Muscle layer of colon (tissue), 2 donors: ENCODE data around the gene NAIF1.

ENCODE experiments used
- H3K27ac ChIP-seq: one replicate; pipeline ENCODE4 v1.7.0; 2013; ENCODE audit warnings: low read depth, mild to moderate bottlenecking, low read length, moderate library complexity
- H3K27me3 ChIP-seq, 2 donors: one replicate each; pipeline ENCODE4 v1.7.0; 2013; ENCODE audit warnings: low read length in 2 of 2, mild to moderate bottlenecking in 2 of 2; ENCODE audit not compliant: insufficient read depth in 2 of 2, control insufficient read depth in 1 of 2
- H3K36me3 ChIP-seq: one replicate; pipeline ENCODE4 v1.7.0; 2013; ENCODE audit warnings: mild to moderate bottlenecking, low read length; ENCODE audit not compliant: insufficient read depth
- H3K4me1 ChIP-seq: one replicate; pipeline ENCODE4 v1.7.0; 2013; ENCODE audit warnings: mild to moderate bottlenecking, low read length; ENCODE audit not compliant: insufficient read depth
- H3K4me3 ChIP-seq, 2 donors: one replicate each; pipeline ENCODE4 v1.7.0; 2013; ENCODE audit warnings: low read length in 2 of 2, low read depth in 1 of 2, mild to moderate bottlenecking in 1 of 2, moderate library complexity in 1 of 2
- H3K9ac ChIP-seq: one replicate; pipeline ENCODE4 v1.7.0; 2013; ENCODE audit warnings: low read length
- H3K9me3 ChIP-seq: one replicate; pipeline ENCODE4 v1.7.0; 2013; ENCODE audit warnings: mild to moderate bottlenecking, low read length
- donor health status: abdominal sarcoma.
- donor health status: Adenocarcinoma of cecum.

Gene NAIF1

GRCh38 chr9:128107468-128108268 is 40.5 kb upstream of the NAIF1 start:
- Histone ChIP-seq H3K9me3 (no peaks in the 10 kb centered on the region), H3K4me1 (no peaks in the 10 kb centered on the region), H3K27ac (no peak overlapping the region), H3K9ac (no peak overlapping the region), H3K36me3 (peaks cover 49% of the 10 kb centered on the region), H3K4me3 (no peak overlapping the region), H3K27me3 (no peaks in the 10 kb centered on the region)

GRCh38 chr9:128106940-128107467 is 39.9 kb upstream of the NAIF1 start:
- peaks cover 56% of the 10 kb centered on the region for H3K36me3 ChIP-seq
- H3K9ac ChIP-seq = no peak overlapping the region

GRCh38 chr9:128106181-128106939 is 39.2 kb upstream of the NAIF1 start:
- Histone ChIP-seq H3K27me3 (no peaks in the 10 kb centered on the region), H3K9ac (no peak overlapping the region), H3K4me3 (no peak overlapping the region), H3K36me3 (peaks cover 61% of the 10 kb centered on the region), H3K9me3 (no peaks in the 10 kb centered on the region), H3K27ac (no peak overlapping the region), H3K4me1 (no peaks in the 10 kb centered on the region)

More at GRCh38 chr9:128106940-128107467, 39.9 kb upstream of the NAIF1 start:
- Histone ChIP-seq H3K9me3 (no peaks in the 10 kb centered on the region), H3K27me3 (no peaks in the 10 kb centered on the region), H3K4me1 (no peaks in the 10 kb centered on the region), H3K27ac (no peak overlapping the region), H3K4me3 (no peak overlapping the region)

DNA sequence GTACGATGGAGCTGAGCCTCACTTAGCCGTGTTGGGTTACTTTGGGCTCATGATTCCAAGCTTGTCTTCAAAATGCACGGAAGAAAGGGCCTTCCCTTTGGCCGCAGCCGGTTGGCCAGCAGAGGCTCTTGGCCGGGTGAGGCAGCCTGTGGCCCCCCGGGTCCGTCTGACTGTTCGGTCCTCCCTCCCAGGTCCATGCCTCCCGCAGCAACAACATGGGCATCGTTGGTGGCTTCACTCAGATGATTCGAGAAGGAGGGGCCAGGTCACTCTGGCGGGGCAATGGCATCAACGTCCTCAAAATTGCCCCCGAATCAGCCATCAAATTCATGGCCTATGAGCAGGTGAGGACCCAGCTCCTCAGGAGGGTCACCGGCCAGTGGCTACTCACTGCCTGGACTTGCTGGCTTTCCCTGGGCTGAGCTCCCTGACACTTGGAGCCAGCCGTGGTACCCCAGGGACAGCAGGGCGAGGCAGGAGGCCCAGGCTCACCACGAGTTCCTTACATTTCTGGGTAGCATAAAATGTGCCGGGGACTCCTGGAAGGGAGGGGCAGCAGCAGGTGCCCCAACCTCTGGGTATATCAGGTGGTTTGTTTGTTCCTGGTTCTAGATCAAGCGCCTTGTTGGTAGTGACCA is 38.5 kb upstream of the NAIF1 start:
- Histone ChIP-seq H3K9me3 (no peaks in the 10 kb centered on the region), H3K27ac (no peak overlapping the region), H3K9ac (no peak overlapping the region), H3K36me3 (peaks cover 68% of the 10 kb centered on the region), H3K4me1 (peaks cover 5% of the 10 kb centered on the region), H3K4me3 (no peak overlapping the region), H3K27me3 (no peaks in the 10 kb centered on the region)

DNA sequence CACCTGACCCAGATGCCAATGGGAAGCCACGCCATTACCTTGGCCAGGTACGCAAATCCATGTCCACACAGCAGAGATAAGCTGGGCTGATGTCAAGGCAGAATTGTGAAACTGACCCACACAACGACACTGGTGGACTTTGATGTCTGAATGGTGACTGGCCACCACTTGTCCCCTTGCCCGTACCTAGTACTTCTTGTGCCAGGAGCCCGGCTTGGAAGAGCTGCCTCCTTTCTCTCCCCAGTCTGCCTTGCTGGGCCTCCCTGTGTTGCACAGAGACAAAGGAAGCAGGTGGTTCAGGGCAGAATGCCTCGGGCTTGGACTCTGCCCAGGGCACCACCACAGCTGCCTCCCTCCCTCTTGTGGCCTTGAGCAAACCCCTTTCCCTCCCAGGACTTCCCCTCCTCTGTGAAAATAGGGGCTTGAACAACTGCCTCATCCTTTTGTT is 37.1 kb upstream of the NAIF1 start:
- Histone ChIP-seq H3K27me3 (no peaks in the 10 kb centered on the region), H3K4me1 (peaks cover 19% of the 10 kb centered on the region), H3K9ac (no peak overlapping the region), H3K9me3 (no peaks in the 10 kb centered on the region), H3K4me3 (no peak overlapping the region), H3K36me3 (peaks cover 69% of the 10 kb centered on the region), H3K27ac (no peak overlapping the region)

DNA sequence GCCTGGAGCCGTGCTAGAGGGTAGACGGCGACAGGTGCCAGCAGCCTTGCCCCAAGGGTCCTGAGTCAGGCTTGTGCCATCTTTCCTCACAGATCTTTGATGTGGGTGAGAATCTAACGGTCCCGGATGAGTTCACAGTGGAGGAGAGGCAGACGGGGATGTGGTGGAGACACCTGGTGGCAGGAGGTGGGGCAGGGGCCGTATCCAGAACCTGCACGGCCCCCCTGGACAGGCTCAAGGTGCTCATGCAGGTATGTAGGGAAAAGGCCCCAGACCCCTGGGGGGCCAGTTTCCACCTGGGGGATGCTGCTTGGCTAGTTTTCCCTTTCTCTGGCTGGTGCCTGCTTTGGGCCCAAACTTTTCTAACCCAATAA is 36.5 kb upstream of the NAIF1 start:
- Histone ChIP-seq H3K27ac (no peak overlapping the region), H3K36me3 (peaks cover 69% of the 10 kb centered on the region), H3K9me3 (no peaks in the 10 kb centered on the region), H3K27me3 (no peaks in the 10 kb centered on the region), H3K9ac (no peak overlapping the region), H3K4me1 (peaks cover 26% of the 10 kb centered on the region), H3K4me3 (no peak overlapping the region)

GRCh38 chr9:128102861-128103588 is 35.9 kb upstream of the NAIF1 start:
- no peak overlapping the region for H3K27ac ChIP-seq
- H3K9ac ChIP-seq = no peak overlapping the region
- no peaks in the 10 kb centered on the region for H3K27me3 ChIP-seq
- no peak overlapping the region for H3K4me3 ChIP-seq
- peaks cover 67% of the 10 kb centered on the region for H3K36me3 ChIP-seq
- H3K9me3 ChIP-seq = no peaks in the 10 kb centered on the region
- H3K4me1 ChIP-seq = peaks cover 27% of the 10 kb centered on the region

DNA sequence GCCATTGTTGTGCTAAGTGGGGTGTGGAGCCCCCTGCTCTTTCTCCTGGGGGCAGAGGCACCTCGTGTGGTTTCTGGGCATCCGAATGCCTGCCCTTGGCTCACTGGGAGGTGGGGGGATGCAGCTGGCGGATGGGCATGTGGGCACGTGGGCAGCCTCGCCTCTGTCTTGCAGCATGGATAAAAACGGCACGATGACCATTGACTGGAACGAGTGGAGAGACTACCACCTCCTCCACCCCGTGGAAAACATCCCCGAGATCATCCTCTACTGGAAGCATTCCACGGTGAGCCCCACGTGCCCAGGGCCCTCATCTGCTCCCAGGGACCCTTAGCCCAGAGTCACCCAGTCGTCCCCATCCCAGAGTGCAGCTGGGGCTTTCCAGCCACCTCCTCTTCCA is 35.1 kb upstream of the NAIF1 start:
- Histone ChIP-seq H3K27ac (no peak overlapping the region), H3K4me3 (no peak overlapping the region)

DNA sequence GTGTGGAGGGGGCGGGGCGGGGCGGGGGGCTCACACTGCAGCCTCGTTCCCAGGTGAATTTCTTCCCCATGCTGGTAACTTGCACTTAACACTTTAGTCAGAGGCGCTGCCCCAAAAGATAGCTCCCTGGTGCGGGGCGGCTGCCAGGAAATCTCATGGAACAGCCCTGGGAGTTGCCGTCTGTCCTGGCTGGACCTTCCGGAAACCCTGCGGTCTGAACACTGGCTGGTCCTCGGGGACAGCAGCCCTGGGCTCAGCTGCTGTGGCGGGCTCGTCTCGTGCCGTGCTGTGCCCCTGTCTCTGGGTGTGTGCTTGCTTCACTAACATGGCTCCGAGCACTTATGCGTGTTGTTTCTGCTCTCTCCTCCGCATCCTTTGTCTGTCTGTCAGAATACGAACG is 34.6 kb upstream of the NAIF1 start:
- H3K4me3 ChIP-seq = no peak overlapping the region
- no peaks in the 10 kb centered on the region for H3K9me3 ChIP-seq
- H3K27ac ChIP-seq = no peak overlapping the region
- peaks cover 54% of the 10 kb centered on the region for H3K36me3 ChIP-seq
- H3K9ac ChIP-seq = no peak overlapping the region
- H3K4me1 ChIP-seq = peaks cover 35% of the 10 kb centered on the region
- H3K27me3 ChIP-seq = no peaks in the 10 kb centered on the region

More for the DNA sequence above, 35.1 kb upstream of the NAIF1 start:
- no peak overlapping the region for H3K9ac ChIP-seq
- peaks cover 35% of the 10 kb centered on the region for H3K4me1 ChIP-seq
- H3K36me3 ChIP-seq = peaks cover 59% of the 10 kb centered on the region
- no peaks in the 10 kb centered on the region for H3K9me3 ChIP-seq
- no peaks in the 10 kb centered on the region for H3K27me3 ChIP-seq

GRCh38 chr9:128101231-128101661 is 34.1 kb upstream of the NAIF1 start:
- Histone ChIP-seq H3K27ac (no peak overlapping the region), H3K27me3 (no peaks in the 10 kb centered on the region), H3K4me1 (peaks cover 35% of the 10 kb centered on the region), H3K9me3 (no peaks in the 10 kb centered on the region), H3K4me3 (no peak overlapping the region), H3K9ac (no peak overlapping the region), H3K36me3 (peaks cover 49% of the 10 kb centered on the region)

- Histone ChIP-seq H3K36me3 (peaks cover 43% of the 10 kb centered on the region), H3K9me3 (no peaks in the 10 kb centered on the region), H3K27me3 (no peaks in the 10 kb centered on the region), H3K4me3 (no peak overlapping the region), H3K27ac (peak overlapping the region; percentile 49), H3K4me1 (peaks cover 35% of the 10 kb centered on the region), H3K9ac (no peak overlapping the region)
Measured at GRCh38 chr9:128100581-128100980, 33.5 kb upstream of the NAIF1 start.
